ENCODE results near the gene MTA1.
A peak's percentile ranks its signal among the peaks of the same experiment; 100 is the strongest.

MTA1 gene

DNA sequence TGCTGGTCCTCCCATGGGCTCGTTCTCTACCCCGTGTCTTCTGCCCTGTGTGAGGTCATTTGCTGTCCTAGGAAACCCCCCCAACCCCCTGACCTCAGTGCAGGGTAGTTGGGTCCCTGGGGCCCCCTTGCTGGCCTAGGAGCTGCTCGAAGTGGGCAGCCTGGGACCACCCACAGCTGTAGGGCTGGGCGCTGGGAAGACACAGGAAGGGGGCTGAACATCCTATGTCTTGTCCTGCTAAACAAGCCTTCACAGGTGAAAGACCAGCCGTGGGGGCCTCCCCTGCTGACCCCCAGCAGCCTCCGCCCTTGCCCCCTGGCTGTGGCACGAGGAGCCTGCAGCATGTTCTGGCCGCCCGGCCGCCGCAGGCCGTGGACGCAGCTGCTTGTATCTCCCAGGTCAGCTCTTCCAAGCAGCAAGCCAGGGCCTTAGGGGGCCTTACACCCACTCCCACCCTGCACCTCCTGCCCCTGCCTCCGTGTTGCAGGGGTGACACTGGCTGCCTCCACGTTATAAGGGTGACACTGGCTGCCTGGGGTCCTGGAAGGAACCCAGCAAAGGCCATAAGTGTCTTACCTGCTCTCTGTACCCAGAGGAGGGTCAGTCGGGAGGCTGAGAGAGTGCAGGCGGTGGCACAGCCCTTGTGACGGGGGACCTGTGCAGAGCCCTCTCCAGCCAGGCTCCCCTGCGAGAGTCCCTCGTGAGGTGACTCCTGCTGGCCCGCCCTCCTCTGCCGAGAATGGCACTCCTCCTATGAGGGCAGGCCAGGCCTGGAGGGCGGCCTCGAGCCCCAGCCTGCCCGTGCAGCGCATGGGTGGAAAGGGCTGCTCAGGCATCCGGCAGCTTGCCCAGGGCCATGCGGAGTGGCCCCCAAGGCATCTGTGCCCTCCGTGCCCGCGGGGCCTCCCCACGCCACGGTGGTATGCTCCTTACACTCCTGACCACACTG is 32.8 kb upstream of the MTA1 start:
- no peak for DNase-seq

DNA sequence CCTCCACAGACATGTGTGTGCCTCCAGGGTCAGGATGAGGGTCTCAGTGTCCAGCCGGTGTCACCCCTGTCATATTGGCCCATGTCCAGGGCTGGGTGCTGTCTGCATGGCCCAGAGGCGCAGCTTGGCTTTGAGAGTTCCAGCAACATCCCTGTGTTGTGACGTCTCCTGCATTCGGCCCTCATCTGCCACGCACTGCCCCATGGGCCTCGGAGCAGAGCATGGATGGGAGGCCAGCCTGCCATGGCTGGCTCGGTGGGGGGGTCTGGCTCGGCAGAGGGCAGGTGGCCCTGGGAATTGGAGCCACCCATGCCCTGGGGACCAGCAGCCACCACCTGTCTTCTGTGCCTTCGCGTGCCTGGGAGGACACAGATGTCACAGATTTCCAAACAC is 32.1 kb upstream of the MTA1 start:
- DNase-seq, result no peak

DNA sequence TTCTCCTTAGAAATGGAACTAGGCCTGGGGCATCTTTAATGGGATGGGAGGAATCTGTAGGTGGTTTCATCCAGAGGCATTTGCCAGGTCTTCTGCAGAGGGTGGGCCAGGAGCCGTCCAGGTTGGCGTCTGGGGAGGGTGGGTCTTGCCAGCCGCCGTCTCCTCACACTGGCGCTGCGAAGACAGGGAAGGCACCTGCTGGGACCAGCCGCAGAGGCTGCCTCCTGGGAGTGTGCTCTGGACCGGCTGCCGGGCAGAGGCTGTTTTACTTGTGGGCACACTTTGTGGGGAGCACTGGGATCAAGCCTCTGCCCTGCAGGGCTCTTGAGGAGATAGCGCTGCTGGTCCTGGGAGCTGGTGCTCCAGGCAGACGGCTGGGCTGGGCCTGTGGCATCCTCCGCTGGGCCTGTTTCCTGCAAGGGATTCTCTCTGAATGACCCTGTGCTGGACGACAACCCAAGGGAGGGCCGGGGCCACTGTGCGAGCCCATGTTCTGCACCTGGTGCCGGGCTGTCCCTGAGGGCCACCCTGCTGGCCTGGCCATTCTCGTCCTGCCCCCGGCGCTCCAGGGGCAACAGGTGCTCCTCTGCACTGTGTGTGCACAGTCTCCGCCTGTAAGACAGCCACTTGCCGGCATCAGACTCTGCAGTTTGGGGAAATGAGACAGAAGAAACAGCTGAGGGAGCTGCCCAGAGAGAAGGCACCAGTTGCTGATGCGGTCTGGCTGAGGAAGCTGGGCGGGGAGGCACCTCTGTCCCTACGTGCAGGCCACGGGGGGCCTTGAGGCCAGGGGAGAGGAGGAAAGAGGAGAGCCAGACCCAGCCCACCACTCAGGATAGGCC is 31.3 kb upstream of the MTA1 start:
- DNase-seq, result no peak

DNA sequence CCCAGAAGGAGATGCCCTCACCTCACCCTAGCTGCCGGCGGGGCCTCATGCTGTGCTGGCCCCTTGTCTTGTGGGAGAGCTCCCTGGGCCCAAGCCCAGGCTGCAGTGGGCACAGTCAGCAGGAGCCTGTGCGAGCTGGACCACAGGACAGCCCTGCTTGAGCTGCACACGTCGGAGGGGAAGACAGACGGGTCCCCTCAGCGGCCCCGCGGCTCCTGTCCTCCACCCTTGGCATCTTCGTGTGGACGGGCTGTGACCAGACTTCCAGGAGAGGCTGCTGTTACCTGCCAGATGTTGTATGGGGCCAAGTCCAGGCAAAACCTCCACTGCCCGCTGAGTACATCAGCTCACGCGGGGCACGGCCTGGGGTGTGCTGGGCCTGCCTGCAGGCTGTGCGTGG is 30.7 kb upstream of the MTA1 start:
- DNase-seq, result no peak

DNA sequence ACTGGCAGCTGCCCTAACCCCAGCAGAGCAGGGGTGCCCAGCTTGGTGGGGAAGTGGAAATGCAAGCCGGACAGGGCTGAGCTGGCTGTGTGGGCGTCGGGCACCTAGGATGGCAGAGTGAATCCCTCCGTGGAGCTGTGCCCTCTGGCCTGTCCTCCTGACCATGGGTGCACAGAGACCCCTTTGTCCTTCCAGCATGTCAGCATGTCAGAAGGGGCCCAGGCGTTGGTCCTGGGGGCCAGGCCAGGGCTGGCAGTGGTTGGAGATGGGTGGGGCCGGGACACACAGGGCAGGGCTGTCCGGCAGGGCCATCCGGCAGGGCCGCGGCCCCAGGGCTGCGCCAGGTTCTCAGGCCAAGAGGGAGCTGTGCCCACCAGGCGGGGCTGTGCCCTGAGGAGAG is 30.1 kb upstream of the MTA1 start:
- DNase-seq, result no peak

DNA sequence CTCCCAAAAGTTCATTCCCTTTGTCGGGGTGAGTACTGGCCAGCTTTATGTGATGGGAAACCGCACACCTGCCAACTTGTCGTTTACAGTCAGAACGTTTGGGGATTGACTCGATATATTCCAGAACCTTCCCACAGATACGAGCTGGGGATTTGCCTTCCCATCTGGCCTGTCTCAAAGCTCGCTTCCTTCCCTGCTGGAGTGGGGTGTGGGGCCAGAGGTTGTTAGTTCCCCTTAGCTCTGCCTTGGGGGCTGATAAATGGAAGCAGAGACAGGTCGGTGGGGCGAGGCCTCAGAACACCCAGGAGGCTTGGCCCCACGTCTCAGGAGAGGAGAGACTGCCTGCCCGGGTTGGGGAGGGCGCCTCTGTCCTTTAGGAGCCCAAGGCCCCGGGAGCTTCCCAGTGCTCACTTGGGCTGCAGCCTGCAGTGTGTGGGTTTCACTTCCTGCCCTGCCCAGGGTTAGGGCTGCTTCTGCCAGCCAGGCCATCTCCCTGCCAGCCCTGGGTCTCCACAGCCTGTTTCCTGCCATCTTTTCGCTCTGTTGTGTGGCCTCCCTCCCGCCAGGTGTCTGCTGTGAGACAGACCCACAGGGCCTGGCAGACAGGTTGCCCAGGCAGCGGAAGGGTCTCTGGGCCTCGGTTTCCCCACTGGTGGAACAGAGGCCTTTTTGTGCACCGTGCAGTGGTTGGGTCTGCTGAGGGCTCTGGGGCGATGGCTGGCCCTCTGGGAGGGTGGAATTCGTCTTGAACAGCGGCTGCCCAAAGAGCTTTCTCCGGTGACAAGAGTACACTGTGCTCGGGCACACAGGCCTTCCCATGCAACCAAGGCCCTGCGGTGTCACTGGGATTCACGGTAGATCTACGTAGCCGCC is 29.4 kb upstream of the MTA1 start:
- no peak for DNase-seq

DNA sequence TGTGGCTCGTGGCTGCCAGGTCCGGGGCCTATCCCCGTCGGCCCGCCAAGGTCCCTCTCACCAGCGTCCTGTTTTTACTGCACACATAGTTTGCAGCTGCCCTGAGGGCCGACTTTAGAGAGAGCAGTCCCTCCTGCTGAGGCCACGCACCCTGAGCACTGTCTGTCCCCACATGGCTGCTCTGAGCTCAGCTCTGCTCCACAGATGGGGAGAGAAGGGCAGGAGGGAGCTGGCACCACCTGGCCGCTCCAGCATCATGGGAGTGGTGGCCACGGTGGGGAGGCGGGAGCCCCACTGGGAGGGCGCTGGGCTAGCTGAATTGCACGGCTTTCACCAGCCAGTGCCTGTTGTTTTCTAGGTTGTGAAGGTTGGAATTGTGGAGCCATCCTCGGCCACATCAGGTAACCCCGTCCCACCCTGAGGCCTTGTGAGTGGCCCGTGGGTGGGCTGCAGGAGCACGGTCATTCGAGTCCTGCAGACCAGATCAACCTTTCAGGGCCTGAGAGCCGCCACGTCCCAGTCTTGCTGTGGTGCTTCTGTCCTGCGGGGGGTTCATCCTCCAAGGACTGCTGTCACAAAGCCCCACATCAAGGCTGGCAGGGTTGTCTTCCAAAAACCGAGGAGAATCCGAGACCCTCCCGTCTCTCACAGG is 28.7 kb upstream of the MTA1 start:
- DNase-seq, result no peak

DNA sequence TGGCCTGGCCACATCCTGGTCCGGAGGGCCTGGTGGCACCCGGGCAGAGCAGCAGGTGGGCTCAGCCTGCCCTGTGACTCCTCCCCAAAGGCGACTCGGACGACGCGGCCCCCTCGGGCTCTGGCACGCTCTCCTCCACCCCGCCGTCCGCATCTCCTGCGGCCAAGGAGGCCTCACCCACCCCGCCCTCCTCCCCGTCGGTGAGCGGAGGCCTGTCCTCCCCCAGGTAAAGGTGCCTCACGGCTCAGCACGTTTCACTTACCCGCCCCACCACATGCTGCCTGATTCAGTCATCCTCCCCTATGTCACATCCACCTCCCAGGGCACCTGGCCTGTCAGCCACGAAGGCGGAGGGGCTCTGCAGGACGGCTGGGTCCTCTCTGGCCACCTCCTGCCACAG is 28.1 kb upstream of the MTA1 start:
- DNase-seq, result no peak

DNA sequence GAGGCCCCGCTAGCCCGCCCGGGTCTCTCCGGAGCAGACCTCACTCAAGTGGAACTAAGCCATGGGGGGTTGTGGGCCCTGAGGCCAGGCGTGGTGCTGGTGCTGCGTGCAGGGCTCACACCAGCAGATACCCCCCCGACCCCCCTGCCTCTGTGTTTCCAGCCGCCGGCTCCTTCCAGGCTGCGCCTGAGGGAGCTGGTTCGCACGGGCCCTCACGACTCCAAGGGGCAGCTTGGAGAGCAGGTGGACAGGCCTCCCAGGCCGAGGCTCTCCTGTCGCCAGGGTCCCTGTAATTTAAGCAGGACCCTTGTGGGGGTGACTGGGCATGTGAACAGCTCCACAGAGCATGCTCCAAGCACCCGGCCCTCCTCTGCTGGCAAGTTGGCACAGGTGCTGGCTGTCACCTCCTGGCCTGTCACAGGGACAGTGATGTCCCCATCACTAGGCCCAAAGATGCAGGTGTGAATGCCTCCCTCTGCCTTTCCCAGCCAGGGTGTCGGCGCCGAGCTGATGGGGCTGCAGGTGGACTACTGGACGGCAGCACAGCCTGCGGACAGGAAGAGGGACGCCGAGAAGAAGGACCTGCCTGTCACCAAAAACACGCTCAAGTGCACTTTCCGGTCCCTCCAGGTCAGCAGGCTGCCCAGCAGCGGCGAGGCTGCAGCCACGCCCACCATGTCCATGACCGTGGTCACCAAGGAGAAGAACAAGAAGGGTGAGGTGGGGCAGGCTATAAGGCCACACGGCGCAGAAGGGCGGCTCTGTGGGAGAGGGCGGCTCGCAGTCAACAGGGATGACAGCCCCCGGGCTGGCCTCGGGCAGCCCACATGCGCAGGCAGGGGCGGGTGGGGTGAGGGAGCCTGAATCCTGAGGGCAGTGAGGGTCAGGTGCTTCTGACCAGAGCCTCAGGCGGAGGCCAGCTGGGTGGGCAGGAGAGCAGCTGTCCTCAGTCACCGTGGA is 27.2 kb upstream of the MTA1 start:
- peak; percentile 34 for DNase-seq

DNA sequence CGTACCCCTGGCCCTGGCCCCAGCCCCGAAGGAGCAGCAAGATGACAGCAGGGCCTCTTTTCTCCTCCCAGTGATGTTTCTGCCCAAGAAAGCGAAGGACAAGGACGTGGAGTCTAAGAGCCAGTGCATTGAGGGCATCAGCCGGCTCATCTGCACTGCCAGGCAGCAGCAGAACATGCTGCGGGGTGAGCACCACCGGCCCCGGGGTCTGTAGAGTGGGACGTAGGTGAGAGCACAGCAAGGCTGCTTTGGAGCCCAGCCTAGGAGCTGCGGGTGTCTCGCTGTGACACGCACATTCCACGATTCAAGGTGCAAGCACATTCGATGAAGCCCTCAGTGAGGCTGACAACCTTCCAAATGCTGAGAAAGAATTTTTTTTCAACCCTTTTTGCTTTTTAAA is 26.5 kb upstream of the MTA1 start:
- no peak for DNase-seq

DNA sequence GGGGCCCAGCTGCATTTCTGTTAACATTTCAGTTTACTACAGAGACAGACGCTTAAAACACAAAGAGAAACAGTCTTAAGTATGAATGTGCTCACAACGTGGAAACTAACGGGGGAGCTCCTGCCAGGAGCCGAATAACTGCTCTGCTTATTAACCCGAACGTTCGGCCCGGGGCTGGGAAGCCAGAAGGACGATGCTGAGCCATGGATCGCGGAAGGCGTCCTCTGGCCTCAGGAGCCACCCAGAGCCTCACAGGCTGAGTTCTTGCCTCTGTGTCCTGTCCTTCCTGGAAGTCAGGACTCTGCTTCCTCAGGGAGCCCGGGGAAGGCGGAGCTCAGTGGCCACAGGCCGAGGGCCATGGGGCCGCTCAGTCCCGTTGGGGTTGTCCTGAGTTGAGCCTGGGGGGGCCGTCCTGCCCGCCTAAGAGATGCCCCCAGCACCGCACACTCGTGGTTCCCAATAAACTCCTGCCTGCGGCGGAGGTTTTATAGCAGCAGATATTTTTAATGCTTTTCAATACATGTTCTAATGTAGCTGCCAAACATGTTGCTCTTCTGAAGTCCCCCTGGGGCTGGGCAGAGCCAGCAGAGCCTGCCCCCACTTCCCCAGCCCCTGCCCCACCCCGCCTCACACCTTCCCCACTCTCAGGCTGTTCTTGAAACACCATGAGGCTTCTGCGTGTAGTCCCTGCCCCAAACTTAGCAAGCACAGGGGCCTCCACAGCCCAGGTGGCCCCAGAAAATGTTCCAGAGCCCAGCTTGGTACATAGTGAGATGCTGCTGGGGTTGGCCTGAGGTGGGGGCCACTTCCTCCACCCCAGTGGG is 24.7 kb upstream of the MTA1 start:
- DNase-seq, result no peak

DNA sequence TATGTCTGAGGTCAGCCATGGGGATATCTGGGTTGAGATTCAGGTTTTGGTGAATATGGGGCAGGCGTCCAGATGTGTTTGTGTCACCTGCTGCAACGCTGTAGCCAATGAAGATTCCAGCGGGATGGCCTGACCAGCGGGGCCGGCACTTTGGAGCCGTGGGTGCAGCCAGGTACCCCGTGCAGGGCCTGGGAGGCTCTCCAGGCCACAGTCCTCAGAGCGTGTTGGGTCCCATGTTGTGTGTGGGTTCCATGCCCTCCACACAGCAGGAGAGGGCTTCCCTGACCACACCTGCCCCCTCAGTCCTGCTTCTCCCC is 24.1 kb upstream of the MTA1 start:
- no peak for DNase-seq

DNA sequence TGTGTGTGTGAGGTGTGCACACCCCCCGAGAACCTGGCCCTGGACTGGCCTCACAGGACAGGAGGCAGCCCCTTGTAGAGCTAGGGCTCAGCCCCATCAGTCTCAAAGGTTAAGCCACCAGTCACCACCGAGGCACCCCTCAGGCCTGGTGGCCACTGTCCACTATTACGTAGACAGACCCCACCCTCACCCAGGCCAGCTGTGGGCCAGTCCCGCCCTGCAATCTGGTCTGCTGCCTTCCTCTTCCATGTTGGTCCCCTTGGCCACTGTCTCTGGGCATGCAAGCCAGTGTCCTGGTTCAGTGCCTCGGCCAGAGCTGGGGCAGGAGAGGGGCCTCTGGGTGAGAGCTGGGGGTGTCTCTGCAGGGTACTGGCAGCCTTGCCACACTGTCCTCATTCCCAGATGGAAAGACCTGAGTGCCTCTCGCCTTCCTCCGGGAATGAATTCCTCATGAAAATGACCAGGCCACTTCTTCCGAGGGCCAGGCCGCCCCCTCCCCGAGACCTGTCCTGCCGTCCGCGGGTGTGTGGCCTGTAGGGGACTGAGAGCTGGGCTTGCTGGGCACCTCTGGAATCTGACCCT is 22.2 kb upstream of the MTA1 start:
- no peak for DNase-seq

DNA sequence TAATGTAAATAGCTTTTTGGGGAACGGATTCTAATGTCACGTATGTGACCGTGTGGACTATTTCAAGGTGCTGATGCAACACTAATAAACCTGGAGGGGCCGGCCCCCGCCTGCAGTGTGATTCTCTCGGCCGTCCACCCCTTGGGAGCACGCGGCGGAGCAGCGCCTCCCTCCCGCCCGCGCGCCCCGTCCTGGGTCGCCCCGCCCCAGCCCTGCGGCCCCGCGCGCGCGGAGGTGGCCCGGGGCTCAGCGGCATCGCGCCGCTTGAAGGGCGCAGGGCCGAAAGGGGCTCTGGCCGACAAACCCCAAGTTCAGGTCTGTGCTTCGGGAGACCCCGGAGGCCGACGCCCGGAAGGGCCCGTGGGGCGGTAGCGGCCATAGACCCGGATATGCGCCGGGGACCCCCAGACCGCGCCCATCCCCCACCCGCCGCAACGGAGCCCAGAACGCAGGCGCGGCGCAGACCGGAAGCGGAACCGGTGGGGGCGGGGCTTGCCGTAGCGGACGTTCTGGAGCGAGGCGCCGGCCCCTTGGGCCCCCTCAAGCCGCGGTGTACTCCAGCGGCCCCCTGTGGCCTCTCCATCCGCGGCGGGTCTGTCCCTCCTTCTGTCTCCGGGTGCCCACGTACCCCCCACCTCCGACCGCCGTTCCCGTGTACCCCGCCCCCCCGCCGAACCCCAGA is 21.4 kb upstream of the MTA1 start, which contains the start of gene TEX22:
TEX22 (plus strand) TSS at position 495 of the 682 bp plus-strand sequence. CDS start 803 bp downstream, outside the sequence.
- peak; percentile 92 for DNase-seq

DNA sequence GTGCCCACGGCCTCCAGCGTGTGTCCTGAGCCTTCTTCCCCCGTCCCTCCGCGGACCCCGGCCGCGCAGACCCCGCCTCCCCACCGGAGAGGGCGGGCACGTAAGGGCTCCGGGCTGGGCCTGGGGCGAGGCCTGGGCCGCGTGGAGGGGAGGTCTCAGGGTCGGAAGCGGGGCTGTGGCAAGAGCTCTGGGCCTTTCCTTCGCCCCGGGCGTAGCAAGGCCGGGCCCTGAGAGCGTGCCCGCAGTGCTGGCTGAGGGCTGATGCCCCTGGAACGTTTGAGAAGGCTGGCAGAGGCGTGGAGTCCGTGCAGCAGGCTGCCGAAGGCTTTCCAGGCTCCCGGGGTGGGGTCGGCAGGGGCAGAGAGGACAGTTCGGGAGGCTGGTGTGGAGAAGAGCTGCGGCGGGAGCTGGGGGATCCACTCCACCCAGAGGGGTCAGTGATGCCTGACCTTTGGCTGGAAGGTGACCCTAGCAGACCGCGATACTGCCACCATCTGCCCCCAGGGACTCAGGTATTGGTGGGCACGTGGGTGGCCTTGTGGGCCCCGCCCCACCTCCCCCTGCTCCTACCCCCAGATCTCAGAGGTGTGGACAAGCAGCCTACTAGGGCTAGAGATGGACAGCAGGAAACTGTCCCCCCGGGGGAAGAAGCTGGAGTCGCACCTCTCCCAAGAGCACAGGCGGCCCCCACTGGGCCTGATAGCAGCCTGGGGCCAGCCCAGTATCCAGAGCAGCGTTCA is 20.7 kb upstream of the MTA1 start:
- peak; percentile 63 for DNase-seq

DNA sequence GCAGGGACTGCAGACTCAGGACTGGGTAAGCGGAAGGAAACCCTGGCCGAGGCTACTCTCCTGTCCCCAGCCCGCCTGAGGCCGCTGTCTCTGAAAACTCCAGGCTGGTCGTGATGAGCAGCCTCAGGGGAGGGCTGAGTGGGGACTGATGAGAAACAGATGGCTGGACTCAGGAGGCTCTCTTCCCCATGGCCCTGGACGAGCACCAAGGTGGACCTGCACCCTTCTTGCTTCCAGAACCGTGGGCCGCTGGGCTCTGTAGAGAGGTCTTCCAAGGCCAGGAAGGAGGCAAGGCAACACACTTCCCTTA is 20.2 kb upstream of the MTA1 start:
- no peak for DNase-seq

DNA sequence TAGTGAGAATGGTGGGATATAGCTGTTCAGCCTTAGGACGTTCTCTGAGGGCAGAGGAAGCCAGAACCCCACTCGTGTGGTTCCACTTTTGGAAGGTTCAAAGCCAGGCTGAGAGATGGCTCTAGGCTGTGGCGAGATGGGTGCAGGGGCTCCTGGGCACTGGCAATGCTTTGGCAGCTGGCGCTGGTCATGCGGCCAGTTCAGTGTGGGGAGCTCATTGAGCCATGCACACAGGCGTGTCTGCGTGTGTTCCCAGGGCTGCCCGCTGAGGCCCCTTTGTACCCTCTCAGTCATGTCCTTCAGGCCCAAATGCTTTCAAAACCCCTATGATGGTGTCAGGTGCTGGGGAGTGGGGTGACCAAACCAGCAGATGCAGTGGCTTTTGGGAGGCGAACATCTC is 19.6 kb upstream of the MTA1 start:
- no peak for DNase-seq

DNA sequence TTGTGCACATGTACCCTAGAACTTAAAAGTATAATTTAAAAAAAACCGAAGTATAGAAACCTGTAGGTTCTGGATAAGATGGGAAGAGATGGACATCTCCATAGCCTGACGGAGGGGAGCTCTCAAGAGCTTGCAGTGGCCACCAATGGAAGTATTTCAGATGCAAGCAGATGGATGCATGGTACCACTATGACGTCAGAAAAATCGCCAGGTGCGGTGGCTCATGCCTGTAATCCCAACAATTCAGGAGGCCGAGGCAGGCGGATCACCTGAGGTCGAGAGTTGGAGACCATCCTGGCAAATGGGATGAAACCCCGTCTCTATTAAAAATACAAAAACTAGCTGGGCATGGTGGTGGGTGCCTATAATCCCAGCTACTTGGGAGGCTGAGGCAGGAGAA is 17.9 kb upstream of the MTA1 start:
- no peak for DNase-seq
